Epidermal melanocyte (primary cell): Measurements from ENCODE around the gene ITGB6.

Experiments used
- DNase-seq: peaks from one replicate; pipeline ENCODE4 v3.0.0; 2011; ENCODE audit warnings: low spot score; ENCODE audit not compliant: insufficient read length

The ITGB6 gene

DNA sequence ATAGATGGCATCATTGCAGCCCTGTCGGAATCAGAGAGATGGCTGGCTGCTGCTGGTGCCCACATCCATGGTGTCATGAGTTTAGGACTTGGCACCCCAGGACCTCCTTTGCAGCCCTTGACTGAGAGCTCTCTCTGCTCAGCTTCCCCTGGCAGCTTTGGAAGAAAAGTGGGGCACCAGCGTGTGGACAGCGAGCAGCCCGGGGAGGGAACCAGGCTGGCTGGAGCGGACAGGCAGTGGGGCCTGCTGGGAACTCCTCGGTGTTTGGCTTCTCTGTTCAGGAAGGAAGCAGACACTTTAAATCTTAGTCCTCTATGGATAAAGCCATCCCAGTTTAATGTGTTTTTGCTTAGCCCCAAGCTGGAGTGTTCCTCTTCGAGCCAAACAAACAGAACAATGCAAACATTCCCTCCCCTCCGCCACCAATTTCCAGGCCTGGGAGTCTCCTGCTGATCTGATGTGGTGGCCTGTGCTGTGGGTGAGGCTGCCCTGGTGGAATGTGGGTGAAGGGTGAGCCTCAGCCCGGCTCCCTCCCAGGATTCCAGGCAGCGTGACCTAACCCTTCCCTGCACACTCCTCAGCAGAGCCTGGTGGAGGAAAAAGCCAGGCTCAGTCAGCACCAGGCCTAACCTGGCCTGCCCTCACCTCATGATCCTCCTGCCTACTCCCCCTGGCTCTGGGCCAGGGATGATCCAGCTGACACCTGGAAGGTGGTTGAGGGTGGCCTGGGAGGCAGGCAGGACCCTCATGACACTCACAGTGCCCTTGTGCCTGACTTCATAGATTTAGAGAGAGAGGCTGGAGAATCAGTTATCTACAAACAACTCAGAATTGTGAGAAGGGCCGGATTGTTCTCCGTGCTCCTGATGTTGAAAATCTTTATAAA lies 21.6 kb upstream of the ITGB6 start:
- DNase-seq: no peak

DNA sequence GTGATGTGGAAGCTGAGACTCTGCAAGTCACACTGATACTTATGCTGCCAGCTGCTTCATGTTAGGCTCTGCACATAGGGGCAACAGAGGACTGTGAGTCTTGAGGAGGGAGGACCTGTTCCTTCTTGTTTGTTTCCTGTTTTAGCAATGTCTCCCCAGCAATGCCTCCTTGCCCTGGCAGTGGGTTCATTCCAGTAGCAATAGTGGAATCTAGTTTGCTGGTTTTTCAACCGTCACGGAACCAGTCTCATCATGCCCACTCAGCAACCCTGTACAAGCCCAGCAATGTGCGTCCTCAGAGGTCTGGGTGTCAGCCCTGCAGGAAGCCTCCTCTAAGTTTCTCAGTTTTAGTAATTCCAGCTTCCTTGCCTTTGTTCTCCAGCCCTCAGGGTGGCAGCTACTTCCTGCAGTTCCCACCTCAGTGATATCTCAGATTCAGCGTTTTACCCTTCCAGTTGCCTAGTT lies 20.5 kb upstream of the ITGB6 start:
- DNase-seq: no peak

DNA sequence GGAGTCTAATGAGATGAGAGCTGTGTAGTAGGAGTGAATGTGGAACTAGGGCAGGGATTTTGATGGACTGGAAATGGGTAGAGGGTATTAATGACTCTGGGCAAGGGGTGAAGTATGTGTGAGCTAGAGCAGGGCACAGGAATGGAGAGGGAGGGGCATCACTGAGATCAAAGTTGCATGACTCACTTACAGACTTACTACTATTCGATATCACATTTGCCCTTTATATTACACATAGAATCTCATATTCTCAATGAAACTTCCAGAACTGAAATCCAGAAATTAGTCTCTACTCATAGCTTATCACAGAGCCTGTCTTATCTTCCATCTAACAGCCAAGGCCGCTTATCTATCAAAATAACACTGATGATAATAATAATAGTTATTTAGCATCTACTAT lies 20.0 kb upstream of the ITGB6 start:
- DNase-seq: no peak

DNA sequence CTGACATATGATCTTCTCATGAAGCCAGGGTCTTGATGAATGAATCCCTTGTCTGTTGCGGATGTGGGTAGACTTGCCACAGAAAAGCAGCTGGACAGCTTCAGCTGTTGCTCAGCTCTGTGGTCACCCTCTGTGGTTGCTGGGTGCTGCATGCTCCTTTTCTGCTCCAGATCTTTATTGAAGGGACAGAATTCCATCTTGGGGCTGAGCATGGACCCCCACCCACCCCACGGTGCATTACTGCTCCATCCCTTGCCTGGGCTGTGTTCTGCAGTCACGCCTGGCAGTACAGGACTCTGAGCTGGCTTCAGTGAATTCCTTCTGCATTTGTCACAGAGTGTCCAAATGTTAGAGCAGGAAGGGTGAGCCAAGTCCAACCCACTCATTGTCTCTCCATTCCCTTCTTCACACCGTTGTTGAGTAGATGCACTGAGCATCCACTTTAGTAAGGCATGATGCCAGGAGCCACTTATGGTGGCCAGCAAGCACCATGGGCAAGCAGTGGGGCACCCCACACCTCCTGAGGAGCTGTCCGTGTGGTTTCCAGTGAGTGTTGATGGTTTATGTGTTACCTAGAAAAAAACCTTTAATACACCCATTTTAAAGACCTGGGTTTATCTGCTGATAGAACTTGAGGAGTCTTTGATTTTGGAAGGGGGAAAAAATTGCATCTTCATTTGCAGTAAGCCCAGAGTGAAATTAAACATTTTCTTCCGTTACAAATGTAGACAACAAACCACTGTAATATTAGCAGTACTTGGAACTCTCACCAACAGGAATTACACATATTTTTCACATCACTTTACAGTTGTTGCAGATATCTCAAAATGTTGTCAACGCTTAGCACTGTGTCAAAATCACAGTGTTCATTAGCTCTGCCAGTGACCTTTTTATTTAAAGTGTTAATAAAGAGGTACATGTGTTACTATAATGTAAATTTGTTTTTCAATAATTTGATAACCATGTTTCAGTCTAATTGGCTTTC lies 14.7 kb upstream of the ITGB6 start:
- peak; percentile 79 for DNase-seq

DNA sequence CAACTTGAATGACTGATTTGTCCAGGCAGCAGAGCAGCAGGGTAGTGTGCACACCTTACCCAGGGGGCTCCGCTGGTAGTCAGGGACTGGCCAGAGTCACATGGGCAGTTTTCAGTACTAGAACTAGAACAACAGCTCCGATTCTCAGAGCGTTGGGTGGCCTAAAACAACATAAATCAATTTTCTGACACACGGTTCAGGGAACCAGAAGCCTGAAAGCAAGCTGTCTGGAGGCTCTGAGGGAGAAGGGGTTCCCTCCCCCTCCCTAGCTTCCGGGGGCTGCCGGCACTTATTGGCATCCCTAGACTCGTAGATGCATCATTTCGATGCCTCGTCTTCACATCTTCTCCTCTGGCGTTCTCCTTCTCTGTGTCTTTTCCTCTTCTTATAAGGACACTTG lies 13.4 kb upstream of the ITGB6 start:
- no peak for DNase-seq

DNA sequence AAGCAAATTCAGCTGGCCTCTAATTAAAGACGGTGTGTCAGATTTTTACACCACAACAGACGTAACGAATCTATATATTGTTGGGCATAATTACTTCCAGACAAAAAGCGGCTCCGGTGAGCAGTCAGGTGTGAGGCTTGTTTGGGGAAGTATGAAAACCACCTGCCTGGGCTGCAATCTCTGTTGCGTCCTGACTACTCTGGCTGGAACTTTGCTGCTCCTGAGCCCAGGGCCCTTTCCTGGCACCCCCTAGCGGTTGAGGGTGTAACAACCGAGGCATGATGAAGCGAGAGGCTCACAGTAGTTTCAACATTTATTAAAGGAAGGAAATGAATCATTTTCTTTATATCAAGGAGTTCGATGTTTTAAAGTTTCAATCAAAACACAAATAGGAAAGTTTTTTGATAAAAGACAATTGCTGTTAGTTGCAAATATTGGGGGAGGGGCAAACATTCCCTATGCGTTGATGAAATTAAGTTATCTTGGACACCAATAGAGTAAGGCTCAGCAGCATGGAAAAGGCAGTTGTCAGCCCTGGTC lies 10.6 kb upstream of the ITGB6 start:
- DNase-seq: no peak

DNA sequence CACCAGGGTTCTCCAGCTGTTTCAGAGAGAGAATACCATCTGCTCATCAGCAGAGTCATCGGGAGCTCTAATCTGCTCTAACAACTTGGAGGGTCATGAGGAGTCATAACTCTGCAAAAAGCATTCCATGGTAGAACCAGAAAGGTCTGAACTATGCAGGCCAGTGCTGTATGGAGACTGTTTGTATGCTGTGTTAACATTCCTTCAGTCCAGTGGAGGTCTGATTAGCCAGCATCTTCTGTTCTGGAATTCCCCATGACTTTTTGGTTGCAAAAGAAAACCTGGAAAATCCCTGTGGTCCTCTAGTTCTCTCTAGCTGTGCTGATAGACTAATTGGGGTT lies 9.4 kb upstream of the ITGB6 start:
- DNase-seq: no peak

DNA sequence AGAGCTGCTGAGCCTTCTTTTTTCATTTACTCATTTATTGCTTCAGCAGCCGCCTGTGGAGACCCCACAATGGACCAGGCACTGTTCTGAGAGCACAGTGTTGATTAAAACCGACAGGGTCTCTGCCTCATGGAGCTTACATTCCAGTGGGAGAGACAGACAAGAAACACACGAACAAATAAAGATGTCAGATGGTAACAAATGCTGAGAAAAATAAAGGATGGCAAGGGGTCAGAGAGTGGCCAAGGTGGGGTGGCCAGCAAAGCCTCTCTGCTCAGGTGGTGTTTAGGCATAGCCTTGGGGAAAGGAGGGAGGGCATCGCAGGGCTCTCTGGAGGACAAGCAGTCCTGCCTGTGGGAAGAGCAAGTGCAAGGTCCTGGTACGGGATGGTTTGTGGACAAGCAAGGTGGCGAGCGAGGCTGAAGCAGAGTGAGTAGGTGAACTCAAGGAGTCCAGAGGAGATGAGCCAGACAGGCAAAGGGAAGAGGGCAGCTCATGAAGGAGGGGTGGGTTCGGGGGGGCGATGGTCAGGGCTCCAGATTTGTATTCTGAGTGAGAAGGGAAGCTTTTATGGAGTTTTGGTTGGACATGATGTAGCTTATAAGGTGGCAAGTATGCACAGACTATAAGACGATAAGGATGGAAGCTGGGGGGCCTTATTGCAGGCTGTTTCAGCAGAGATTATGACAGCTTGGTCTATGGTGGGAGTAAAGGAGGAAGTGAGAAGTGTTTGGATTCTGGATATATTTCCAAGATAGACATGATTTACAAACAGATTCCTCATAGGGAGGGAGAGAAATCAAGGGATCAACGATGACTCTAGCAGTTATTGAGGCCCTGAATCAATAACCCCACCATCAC lies 8.8 kb upstream of the ITGB6 start:
- DNase-seq: no peak

DNA sequence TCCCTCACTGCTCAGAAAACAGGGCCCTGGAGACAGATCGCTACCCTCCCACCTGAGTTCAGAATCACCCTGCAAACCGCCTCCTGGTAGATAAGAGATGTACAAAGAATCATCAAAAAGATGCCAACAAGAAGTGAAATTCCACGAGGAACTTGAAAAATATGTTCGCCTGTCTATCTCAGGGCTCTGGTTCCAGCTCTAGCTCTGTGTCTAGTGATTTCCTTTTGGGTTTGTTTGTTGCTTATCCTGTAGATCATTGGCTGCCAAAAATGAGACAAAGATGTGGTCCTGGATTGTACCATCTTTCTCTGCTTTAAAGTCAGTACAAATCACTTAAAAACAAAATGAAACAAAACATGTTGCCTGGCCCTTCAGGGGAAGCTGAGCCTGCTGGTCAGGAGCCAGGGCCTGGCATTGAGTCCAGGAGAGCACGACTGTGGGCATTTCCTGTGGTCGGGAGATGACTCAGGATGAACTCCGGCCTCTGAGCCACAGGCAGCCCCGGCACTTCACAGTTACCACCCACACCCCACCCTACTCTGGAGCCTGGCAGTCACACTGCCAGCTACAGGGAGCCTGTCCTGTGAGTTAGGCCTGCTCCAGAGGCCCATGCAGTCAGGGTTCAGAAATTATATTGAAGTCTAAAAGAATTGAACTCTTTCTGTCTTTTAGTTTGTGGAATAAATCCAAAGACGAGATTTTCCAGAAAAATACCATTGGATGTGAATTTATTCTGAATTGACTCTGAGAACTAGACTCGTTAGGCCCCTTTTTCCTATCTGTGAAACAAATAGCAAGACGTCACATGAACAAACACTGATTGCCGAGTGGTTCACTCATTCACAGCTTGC lies 8.0 kb upstream of the ITGB6 start:
- DNase-seq: peak; percentile 70

DNA sequence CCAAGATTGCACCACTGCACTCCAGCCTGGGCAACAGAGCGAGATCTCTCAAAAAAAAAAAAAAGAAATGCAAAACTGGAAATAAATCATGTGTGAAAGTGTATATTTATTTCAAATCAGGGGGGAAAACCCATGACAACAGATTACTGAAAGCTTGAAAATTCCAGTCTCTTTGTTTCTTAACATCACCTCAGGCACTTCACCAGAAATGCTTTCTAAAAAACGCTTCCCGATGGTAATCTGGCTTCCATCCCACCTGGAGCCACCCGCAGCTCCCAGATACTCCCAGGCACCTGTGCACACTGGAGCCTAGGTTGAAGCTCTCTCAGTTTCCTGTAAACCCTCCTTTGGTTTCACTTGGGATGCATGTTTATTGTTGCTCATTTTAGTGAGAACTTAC lies 7.2 kb upstream of the ITGB6 start:
- DNase-seq: no peak

DNA sequence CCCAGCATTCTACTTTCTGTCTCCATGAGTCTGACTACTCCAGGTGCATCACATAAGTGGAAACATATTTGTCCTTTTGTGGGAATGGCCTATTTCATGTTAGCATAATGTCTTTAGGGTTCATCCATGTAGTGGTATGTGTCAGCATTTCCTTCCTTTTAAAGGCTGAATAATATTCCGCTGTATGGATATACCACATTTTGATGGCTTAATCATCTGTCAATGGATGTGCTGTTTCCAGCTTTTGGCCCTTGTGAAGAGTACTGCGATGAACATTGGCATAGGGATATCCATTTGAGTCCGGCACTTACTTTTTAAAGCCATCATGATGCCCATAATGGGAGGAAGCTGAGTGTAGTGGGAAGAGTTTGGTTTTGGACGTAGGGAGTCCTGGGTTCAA lies 6.4 kb upstream of the ITGB6 start:
- DNase-seq: no peak

DNA sequence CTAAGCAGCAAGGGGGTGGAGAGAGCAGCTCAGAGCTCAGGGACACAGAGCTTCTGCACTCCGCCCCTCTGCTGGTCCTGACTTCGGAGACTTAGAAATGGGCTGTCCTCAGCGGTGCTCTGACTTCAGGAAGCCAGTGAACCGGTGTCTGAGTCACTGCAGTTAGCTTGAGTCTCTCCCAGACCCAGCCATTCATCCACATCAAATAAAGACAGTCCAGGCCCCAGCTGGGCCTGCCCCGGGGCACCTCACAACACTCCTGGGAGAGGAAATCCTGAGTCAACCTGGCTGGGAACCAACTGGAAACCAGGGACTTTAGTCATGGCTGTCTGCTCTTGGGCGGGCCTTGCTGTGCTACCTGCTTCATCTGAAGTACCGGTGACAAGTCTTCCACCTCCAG lies 5.4 kb upstream of the ITGB6 start:
- DNase-seq: no peak

DNA sequence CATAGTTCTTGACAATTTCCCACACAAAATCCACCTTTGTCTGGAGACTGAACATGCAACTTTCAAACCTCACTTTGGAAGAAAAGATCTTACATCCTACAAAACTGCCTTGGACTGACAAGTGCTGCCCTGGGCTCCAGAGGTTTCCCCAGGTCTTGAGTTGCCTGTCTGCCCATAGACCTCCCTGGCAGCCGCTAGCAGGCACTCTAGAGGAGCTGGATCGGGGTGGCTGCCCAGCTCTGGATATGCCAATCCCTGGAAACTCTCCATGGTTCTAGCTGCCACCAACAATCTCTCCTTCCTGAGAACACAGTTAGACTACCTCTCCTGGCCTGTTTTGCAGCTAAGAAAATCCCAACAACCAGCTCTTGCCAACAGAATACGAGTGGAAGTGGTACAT lies 3.4 kb upstream of the ITGB6 start:
- no peak for DNase-seq

DNA sequence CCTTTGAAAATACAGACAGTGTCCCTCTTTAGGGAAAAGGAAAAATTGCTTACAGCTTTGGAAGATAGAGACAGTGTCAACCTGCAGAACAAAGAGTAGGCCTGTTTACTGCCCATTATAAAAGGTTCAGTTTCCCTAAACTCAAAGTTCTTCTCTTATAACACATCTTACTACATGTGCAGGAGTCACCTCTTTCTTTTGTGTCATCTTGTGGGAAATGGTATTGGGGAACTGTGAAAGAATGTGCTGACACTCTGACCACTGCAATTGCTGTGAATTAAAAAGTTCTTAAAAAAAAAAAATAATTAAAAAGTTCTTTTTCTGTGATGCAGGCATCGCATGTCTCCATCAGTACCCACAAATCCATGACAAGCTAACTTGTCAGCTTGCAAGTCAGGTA lies 2.9 kb upstream of the ITGB6 start:
- DNase-seq: no peak

DNA sequence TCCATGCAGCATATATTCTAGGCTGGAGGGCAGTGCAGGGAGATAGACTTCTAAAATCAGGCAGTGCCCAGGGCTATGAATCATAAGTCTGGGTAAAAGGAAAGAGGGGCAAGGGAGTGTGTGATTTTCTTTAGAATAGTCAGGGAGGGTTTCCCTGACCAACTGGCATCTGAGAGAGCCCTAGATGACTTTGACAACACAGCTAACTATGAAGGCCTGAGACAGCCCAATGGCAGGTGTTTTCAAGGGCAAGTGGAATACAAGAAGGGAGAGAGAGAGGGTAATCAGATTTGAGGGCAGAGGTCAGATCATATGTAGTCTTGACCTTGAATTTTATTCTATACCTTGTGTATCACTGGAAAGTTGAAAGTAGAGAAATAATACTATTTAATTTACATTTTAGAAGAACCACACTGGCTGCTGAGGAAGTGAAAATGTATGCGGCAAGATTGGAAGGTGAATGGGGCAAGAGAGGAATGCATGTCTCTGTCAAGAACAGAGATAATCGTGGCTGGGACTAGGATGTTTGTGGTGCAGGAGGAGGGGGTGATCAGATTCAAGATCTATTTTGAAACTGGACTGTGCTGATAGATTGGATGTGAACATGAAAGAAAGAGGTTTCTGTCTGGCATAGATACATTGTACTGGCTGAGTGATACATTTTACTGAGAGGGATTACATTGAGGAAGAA lies 1.9 kb upstream of the ITGB6 start:
- DNase-seq: no peak

DNA sequence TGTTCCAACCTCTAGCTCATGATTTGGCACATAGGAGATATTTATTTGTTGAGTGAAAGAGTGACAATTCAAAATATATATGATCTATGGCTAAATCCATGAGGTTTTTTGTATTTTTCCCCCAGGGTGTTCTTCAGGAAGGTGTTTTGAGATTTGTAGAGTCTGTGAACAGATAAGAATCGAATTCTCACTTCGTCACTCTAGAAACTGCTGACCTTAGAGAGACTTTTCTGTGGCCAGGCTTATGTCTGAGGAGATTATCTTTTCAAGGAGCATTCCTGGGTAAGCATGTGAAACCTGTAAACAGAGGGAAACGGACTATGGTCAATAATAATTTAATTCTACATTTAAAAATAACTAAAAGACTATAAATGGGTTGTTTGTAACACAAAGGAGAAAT lies 849 bp upstream of the ITGB6 start:
- no peak for DNase-seq

DNA sequence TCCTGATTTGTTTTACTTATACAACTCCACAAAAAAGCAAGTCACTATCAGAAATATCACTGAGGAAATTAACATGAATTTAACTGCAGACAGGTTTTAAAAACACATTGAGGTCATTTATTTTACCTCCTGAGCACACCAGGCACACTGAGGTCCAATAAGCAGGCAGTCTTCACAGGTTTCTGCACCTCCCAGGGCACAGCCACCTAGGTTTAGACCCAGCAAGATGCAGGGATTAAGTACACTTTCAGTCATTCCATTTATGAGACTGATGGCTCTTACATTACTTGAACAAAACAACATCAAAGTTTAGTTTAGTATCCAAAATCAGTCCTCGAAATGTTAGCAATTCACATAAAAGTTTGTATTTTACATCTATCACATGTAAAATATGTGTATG lies 1.0 kb downstream of the ITGB6 start:
- DNase-seq: no peak

DNA sequence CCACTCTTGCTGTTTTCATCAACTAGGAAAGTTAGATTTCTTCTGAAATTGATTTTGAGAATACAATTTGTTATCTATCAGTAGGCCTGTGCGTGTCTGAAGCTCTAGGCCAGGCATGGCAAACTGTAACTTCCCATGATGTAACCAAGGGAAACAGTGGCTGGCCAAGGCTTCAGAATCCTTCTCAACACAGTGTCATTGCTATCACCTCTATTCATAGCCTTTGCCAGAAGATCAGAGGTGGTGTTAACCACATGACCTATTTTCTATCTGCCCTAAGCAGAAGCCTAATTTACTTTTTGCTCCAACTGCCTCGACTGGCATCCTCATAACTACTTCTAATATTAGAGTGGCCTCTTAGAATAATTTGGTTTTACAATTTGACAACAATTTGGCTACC lies 2.5 kb downstream of the ITGB6 start:
- DNase-seq: no peak

DNA sequence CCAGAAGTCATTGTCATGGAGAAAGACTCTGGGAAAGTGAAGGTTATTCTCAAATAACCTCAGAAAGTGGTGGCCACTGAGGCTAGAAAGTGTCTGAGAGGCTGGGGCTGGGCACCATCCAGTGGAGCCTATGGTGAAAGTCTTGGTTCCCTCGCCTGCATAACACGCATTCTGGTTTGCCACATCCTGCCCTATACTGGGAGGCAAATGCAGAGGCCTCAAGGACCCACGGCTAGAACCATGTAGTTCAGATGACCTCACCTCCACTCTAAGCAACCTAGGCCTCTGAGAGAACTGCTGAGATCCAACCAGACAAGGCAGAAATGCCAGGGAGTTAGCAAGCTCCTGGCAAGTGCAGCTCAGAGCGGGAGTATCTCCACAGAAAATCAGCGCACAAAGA lies 5.1 kb downstream of the ITGB6 start:
- no peak for DNase-seq

DNA sequence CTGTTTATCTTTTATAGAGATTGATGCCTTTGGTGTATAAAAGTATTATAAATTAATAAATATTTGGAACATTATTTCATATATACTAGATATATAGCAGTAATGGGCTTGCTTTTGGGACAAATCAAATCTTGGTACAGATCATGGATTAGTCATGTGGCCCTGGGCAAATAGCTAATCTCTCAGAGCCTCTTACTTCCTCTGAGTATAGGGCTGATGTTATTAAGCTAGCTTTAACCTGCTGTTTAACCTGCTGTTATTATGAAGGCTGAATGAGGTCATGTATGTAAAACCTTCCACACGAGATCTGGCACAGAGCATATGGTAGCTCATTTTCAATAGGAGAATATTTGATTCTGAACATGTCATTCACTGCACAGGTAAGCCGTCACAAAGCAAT lies 5.7 kb downstream of the ITGB6 start:
- no peak for DNase-seq
